SK-N-SH (cell line): Measurements from ENCODE around the gene KLF3. TPM values are rescaled to one million over a fixed set of nuclear protein-coding genes. Genes with fewer than 3 reads are reported as not detected.

Source experiments
- CTCF ChIA-PET: fragments of 300-600, 350-600 bp; formaldehyde crosslinking; extraction: SDS; loops from one replicate; lab custom pipeline; 2021; lab: Yijun Ruan, JAX
- POLR2A ChIA-PET: fragments of 350-600 bp; sonication (Branson Sonifier 250); formaldehyde crosslinking; extraction: SDS; loops from one replicate; lab custom pipeline; 2020; ENCODE audit warnings: antibody characterized with exemption, inconsistent platforms; lab: Yijun Ruan, JAX
- DNase-seq: peaks from one replicate; pipeline ENCODE4 v3.0.0; 2012
- H2AFZ ChIP-seq: fragments of 200-600 bp; sonication (generic); 2 replicates; pipeline ENCODE4 v1.8.1; 2016; ENCODE audit warnings: antibody characterized with exemption, mild to moderate bottlenecking, low read depth
- H3F3A ChIP-seq: fragments of 200-600 bp; sonication (generic); replicated peaks from 2 replicates; pipeline ENCODE3; 2016; ENCODE audit warnings: antibody characterized with exemption, mild to moderate bottlenecking; ENCODE audit not compliant: insufficient read depth
- H3K27ac ChIP-seq, 2 experiments: fragments of 200-500 bp in 1 of 2; fragments of 200-600 bp in 1 of 2; sonication (Bioruptor generic) in 1 of 2; sonication (generic), shearing (Covaris generic) in 1 of 2; 2 replicates each; pipeline versions ENCODE4 v1.5.1 to v1.6.1; 2014 to 2016; ENCODE audit warnings: low read depth in 2 of 2, inconsistent platforms in 1 of 2, low read length in 1 of 2, mild to moderate bottlenecking in 1 of 2, mixed read lengths in 1 of 2
- H3K27me3 ChIP-seq: fragments of 200-600 bp; sonication (generic), shearing (Covaris generic); 2 replicates; pipeline ENCODE4 v1.6.1; 2016; ENCODE audit warnings: mixed run types; ENCODE audit not compliant: insufficient read depth
- H3K36me3 ChIP-seq, 2 experiments: fragments of 200-500 bp in 1 of 2; fragments of 200-600 bp in 1 of 2; sonication (Bioruptor generic) in 1 of 2; sonication (generic) in 1 of 2; replicated peaks in 1 of 2; 2 replicates each; pipeline versions ENCODE3 to v1.5.1; 2014 to 2016; ENCODE audit warnings: low read length in 1 of 2, mild to moderate bottlenecking in 1 of 2; ENCODE audit not compliant: insufficient read depth in 2 of 2, control insufficient read depth in 1 of 2
- H3K4me1 ChIP-seq, 2 experiments: fragments of 200-500 bp in 1 of 2; fragments of 200-600 bp in 1 of 2; sonication (Bioruptor generic) in 1 of 2; sonication (generic), shearing (Covaris generic) in 1 of 2; 2 replicates each; pipeline versions ENCODE4 v1.5.1 to v1.6.1; 2014 to 2016; ENCODE audit warnings: low read depth in 1 of 2, low read length in 1 of 2, mixed run types in 1 of 2; ENCODE audit not compliant: insufficient read depth in 2 of 2, control insufficient read depth in 1 of 2
- H3K4me2 ChIP-seq: fragments of 200-600 bp; sonication (generic), shearing (Covaris generic); 2 replicates; pipeline ENCODE4 v1.6.1; 2017; ENCODE audit warnings: mixed run types
- H3K4me3 ChIP-seq, 2 experiments: fragments of 200-500 bp in 1 of 2; fragments of 200-600 bp in 1 of 2; sonication (Bioruptor generic) in 1 of 2; sonication (generic), shearing (Covaris generic) in 1 of 2; 2 replicates each; pipeline versions ENCODE4 v1.5.1 to v1.8.1; 2014 to 2016; ENCODE audit warnings: low read depth in 2 of 2, inconsistent platforms in 1 of 2, low read length in 1 of 2, mild to moderate bottlenecking in 1 of 2, mixed read lengths in 1 of 2, moderate library complexity in 1 of 2
- H3K79me2 ChIP-seq: fragments of 200-600 bp; sonication (generic); 2 replicates; pipeline ENCODE4 v1.8.1; 2017; ENCODE audit warnings: mild to moderate bottlenecking; ENCODE audit not compliant: insufficient read depth
- H3K9ac ChIP-seq: fragments of 200-600 bp; sonication (generic); 2 replicates; pipeline ENCODE4 v1.6.1; 2017; ENCODE audit warnings: mixed run types
- H3K9me2 ChIP-seq: fragments of 200-600 bp; sonication (generic); 2 replicates; pipeline ENCODE4 v1.6.1; 2017; ENCODE audit warnings: mixed run types
- H3K9me3 ChIP-seq: fragments of 200-600 bp; sonication (generic); 2 replicates; pipeline ENCODE4 v1.6.1; 2017; ENCODE audit warnings: mixed run types, mild to moderate bottlenecking, moderate library complexity
- H4K20me1 ChIP-seq: fragments of 200-600 bp; sonication (generic); 2 replicates; pipeline ENCODE4 v1.6.1; 2017; ENCODE audit warnings: mild to moderate bottlenecking, mixed run types; ENCODE audit not compliant: insufficient read depth
- EP300 ChIP-seq, 2 experiments: IDR thresholded peaks; 2 replicates each; pipeline versions ENCODE4 v1.4.0 to v1.6.1; 2012; ENCODE audit warnings: borderline replicate concordance in 1 of 2, low read depth in 1 of 2, low read length in 1 of 2
- FOSL2 ChIP-seq: IDR thresholded peaks from 2 replicates; pipeline ENCODE4 v1.4.0; 2012; ENCODE audit warnings: low read depth, mild to moderate bottlenecking, moderate library complexity, borderline replicate concordance
- FOXJ3 ChIP-seq: sonication (generic); formaldehyde crosslinking; IDR thresholded peaks from 2 replicates; pipeline ENCODE4 v1.5.1; 2020; ENCODE audit warnings: mild to moderate bottlenecking, missing genetic modification reagents
- FOXM1 ChIP-seq: IDR thresholded peaks from 2 replicates; pipeline ENCODE4 v1.4.0; 2012; ENCODE audit warnings: low read depth, mild to moderate bottlenecking
- GATA2 ChIP-seq: sonication (generic); formaldehyde crosslinking; IDR thresholded peaks from 2 replicates; pipeline ENCODE4 v1.5.0; 2020; ENCODE audit warnings: mild to moderate bottlenecking, missing genetic modification reagents
- RAD21 ChIP-seq: IDR thresholded peaks from 2 replicates; pipeline ENCODE4 v1.6.1; 2012; ENCODE audit warnings: mild to moderate bottlenecking, low read length
- RFX5 ChIP-seq: IDR thresholded peaks from 2 replicates; pipeline ENCODE4 v1.6.1; 2012; ENCODE audit warnings: mild to moderate bottlenecking, improper control_type of control experiment, low read length
- SIN3A ChIP-seq: IDR thresholded peaks from 2 replicates; pipeline ENCODE4 v1.6.1; 2012; ENCODE audit warnings: low read depth, mild to moderate bottlenecking, low read length, moderate library complexity, borderline replicate concordance
- TAF1 ChIP-seq: IDR thresholded peaks from 2 replicates; pipeline ENCODE4 v1.6.1; 2012; ENCODE audit warnings: low read depth, mild to moderate bottlenecking, low read length, moderate library complexity, borderline replicate concordance
- USF1 ChIP-seq: IDR thresholded peaks from 2 replicates; pipeline ENCODE4 v1.4.0; 2012; ENCODE audit warnings: low read depth, borderline replicate concordance
- WGBS: methylation state at CpG from one replicate; pipeline ENCODE4 v1.1.6; 2017; ENCODE audit warnings: low lambda C conversion rate; 5-methylcytosine and 5-hydroxymethylcytosine counted together
- polyA plus RNA-seq, 3 experiments: library from polyadenylated mRNA; depleted of rRNA; stranded (reverse); fragments of >200 nt; gene quantifications; 2 replicates each; pipeline ENCODE4 v1.2.3, GENCODE V29; 2012
- TF ChIP-seq, protein P1 (sequence below): IDR thresholded peaks from 2 replicates; pipeline ENCODE4 v1.6.1; 2012; ENCODE audit warnings: mild to moderate bottlenecking, low read depth, low read length, moderate library complexity

KLF3 gene
- polyA plus RNA-seq, 1 of the 3 experiments (the other 2 are of a cell fraction): 8.2 TPM

- no peak overlapping the region; the same call in 1 of the 2 replicates for H3K9ac ChIP-seq
- ChIA-PET CTCF (interaction anchor here (0.9 to 5.2 kb wide), 3 partner anchors 9 to 490 kb away, joined by 3 to 27 read pairs (median 3); no protein-coding TSS in a partner anchor), POLR2A (no interaction called here)
- no peaks in the 10 kb centered on the region for H3K9me2 ChIP-seq
- no peaks in the 10 kb centered on the region for H3K27me3 ChIP-seq
- peak overlapping the region; percentile 97 to 99; a peak in 3 of 4 replicates for H3K27ac ChIP-seq
- peaks cover 98% of the 10 kb centered on the region for H3K79me2 ChIP-seq
- peak overlapping the region; percentile 83 for H3K4me2 ChIP-seq
- H3K36me3 ChIP-seq: peaks cover 0 to 3% of the 10 kb centered on the region in 2 experiments
- no peak overlapping the region for H3K4me3 ChIP-seq
- H2AFZ ChIP-seq: no peak overlapping the region
- no peaks in the 10 kb centered on the region for H3K9me3 ChIP-seq
- TF ChIP-seq USF1 (no peak), RAD21 (no peak), FOXJ3 (CRISPR knock-in tag) (no peak), EP300 (IDR thresholded peaks at IDR 0.05; ENCODE audit: borderline replicate concordance in 1 of 2, low read depth in 1 of 2, low read length in 1 of 2) (no peak), FOSL2 (no peak), SIN3A (no peak), RFX5 (no peak), FOXM1 (no peak)
- H4K20me1 ChIP-seq: peaks cover 50% of the 10 kb centered on the region
- 65% methylated on average over 3 of the region's 3 CpGs for WGBS
- no peak for DNase-seq
- H3F3A ChIP-seq: peaks cover 22% of the 10 kb centered on the region
- H3K4me1 ChIP-seq: peaks cover 63 to 66% of the 10 kb centered on the region in 2 experiments
These were observed 5.2 kb downstream of the KLF3 start for GRCh38 chr4:38669208-38669607.

- H3K4me2 ChIP-seq: no peak overlapping the region
- no peaks in the 10 kb centered on the region for H3K9me3 ChIP-seq
- ChIA-PET CTCF (interaction anchor here (0.6 to 5.2 kb wide), 3 partner anchors 116 to 490 kb away, joined by 3 to 27 read pairs (median 5); no protein-coding TSS in a partner anchor), POLR2A (interaction anchor here (0.6 kb wide), 1 partner anchor 314 kb away, joined by 3 read pairs; no protein-coding TSS in a partner anchor)
- H3K9ac ChIP-seq: no peak overlapping the region
- no peak overlapping the region for H2AFZ ChIP-seq
- peaks cover 66 to 74% of the 10 kb centered on the region in 2 experiments for H3K4me1 ChIP-seq
- peak; percentile 66 for DNase-seq
- TF ChIP-seq, protein P1, sequence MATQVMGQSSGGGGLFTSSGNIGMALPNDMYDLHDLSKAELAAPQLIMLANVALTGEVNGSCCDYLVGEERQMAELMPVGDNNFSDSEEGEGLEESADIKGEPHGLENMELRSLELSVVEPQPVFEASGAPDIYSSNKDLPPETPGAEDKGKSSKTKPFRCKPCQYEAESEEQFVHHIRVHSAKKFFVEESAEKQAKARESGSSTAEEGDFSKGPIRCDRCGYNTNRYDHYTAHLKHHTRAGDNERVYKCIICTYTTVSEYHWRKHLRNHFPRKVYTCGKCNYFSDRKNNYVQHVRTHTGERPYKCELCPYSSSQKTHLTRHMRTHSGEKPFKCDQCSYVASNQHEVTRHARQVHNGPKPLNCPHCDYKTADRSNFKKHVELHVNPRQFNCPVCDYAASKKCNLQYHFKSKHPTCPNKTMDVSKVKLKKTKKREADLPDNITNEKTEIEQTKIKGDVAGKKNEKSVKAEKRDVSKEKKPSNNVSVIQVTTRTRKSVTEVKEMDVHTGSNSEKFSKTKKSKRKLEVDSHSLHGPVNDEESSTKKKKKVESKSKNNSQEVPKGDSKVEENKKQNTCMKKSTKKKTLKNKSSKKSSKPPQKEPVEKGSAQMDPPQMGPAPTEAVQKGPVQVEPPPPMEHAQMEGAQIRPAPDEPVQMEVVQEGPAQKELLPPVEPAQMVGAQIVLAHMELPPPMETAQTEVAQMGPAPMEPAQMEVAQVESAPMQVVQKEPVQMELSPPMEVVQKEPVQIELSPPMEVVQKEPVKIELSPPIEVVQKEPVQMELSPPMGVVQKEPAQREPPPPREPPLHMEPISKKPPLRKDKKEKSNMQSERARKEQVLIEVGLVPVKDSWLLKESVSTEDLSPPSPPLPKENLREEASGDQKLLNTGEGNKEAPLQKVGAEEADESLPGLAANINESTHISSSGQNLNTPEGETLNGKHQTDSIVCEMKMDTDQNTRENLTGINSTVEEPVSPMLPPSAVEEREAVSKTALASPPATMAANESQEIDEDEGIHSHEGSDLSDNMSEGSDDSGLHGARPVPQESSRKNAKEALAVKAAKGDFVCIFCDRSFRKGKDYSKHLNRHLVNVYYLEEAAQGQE: peak; percentile 49; the same call in 1 of the 2 replicates
- TF ChIP-seq TAF1 (no peak), GATA2 (peak; percentile 29; the same call in 1 of the 2 replicates)
- no peaks in the 10 kb centered on the region for H3K9me2 ChIP-seq
- peaks cover 0 to 3% of the 10 kb centered on the region in 2 experiments for H3K36me3 ChIP-seq
- no peaks in the 10 kb centered on the region for H3K27me3 ChIP-seq
- H4K20me1 ChIP-seq: peaks cover 60% of the 10 kb centered on the region
- H3K27ac ChIP-seq: peak overlapping the region in 1 of 2 experiments; percentile 85; a peak in 2 of 4 replicates
- WGBS: 94% methylated on average over 5 of the region's 6 CpGs
- H3K79me2 ChIP-seq: peaks cover 100% of the 10 kb centered on the region
- no peak overlapping the region for H3K4me3 ChIP-seq
- H3F3A ChIP-seq: peaks cover 21% of the 10 kb centered on the region
These were observed 6.3 kb downstream of the KLF3 start for GRCh38 chr4:38670109-38670901.
